Stimulated activated CD4-positive, alpha-beta T cell treated with anti-CD3 and anti-CD28 coated beads, TNF-alpha, amount 100 ng/mL, for 4 hours (primary cell): Measurements from ENCODE around the gene PM20D2.
A peak's percentile ranks its signal among the peaks of the same experiment; 100 is the strongest.
"Not testable (repeated sequence)": the region's sequence is repeated elsewhere in the genome, so short reads cannot be mapped to it uniquely, and the experiment has no call there.

Experiments
- DNase-seq, 3 experiments: peaks; one replicate each; pipeline ENCODE4 v3.0.0-alpha.2; 2020; ENCODE audit warnings: low read depth in 3 of 3

Gene PM20D2

GRCh38 chr6:89145956-89146717 is at the start of gene PM20D2:
Gene PM20D2, plus strand, starts transcription at chr6:89146055. Its CDS starts 90 bp downstream, at chr6:89146145.
- DNase-seq = peak; percentile 38 to 51 (median 49)

- no peak for DNase-seq
Observed at GRCh38 chr6:89098461-89098860, 47.4 kb upstream of the PM20D2 start.

GRCh38 chr6:89100114-89100513 is 45.7 kb upstream of the PM20D2 start:
- no peak for DNase-seq

- no peak for DNase-seq
Observed at GRCh38 chr6:89110284-89110683, 35.6 kb upstream of the PM20D2 start.

GRCh38 chr6:89111933-89112332 is 33.9 kb upstream of the PM20D2 start:
- no peak for DNase-seq

GRCh38 chr6:89116702-89117101 is 29.2 kb upstream of the PM20D2 start:
- no peak for DNase-seq

GRCh38 chr6:89117211-89118108 is 28.4 kb upstream of the PM20D2 start, which contains the start of gene SRSF12:
Gene SRSF12, minus strand, starts transcription at chr6:89118071. Its CDS starts 184 bp downstream, at chr6:89117887.
- DNase-seq = peak; percentile 7 to 23 (median 8)

- no peak for DNase-seq
Observed at GRCh38 chr6:89118931-89119330, 26.9 kb upstream of the PM20D2 start.

- DNase-seq = no peak
Observed at GRCh38 chr6:89120371-89120770, 25.5 kb upstream of the PM20D2 start.

- no peak for DNase-seq
Observed at GRCh38 chr6:89121934-89122333, 23.9 kb upstream of the PM20D2 start.

GRCh38 chr6:89122625-89123024 is 23.2 kb upstream of the PM20D2 start:
- no peak for DNase-seq

- not testable (repeated sequence) for DNase-seq
Observed at GRCh38 chr6:89128256-89128671, 17.6 kb upstream of the PM20D2 start.

- DNase-seq = no peak
Observed at GRCh38 chr6:89131599-89131998, 14.3 kb upstream of the PM20D2 start.

GRCh38 chr6:89132057-89132456 is 13.8 kb upstream of the PM20D2 start:
- no peak for DNase-seq

- no peak for DNase-seq
Observed at GRCh38 chr6:89133981-89134380, 11.9 kb upstream of the PM20D2 start.

- DNase-seq = no peak
Observed at GRCh38 chr6:89134723-89135122, 11.1 kb upstream of the PM20D2 start.

GRCh38 chr6:89138173-89138572 is 7.7 kb upstream of the PM20D2 start:
- DNase-seq = no peak

GRCh38 chr6:89139509-89140346 is 6.1 kb upstream of the PM20D2 start:
- DNase-seq = no peak

GRCh38 chr6:89140347-89141156 is 5.3 kb upstream of the PM20D2 start:
- DNase-seq = no peak

GRCh38 chr6:89144354-89144906 is 1.4 kb upstream of the PM20D2 start:
- DNase-seq = no peak
